H1 (cell line): ENCODE measurements around the gene CDC42SE2. TPM values are rescaled to one million over a fixed set of nuclear protein-coding genes. Genes with fewer than 3 reads are reported as not detected.

Experiments
- CTCF ChIA-PET: fragments of 300-600 bp; sonication (Branson Sonifier 250); formaldehyde crosslinking; loops from one replicate; lab custom pipeline; 2021; ENCODE audit not compliant: partially characterized antibody; lab: Charles Lee
- POLR2A ChIA-PET: fragments of 300-600 bp; sonication (Branson Sonifier 250); formaldehyde crosslinking; loops from one replicate; lab custom pipeline; 2021; ENCODE audit warnings: inconsistent platforms; ENCODE audit not compliant: partially characterized antibody; lab: Charles Lee
- DNase-seq, 2 experiments: peaks; one replicate each; pipeline versions ENCODE4 v3.0.0 to v3.0.0-alpha.2; 2010 to 2022; ENCODE audit warnings: low spot score in 2 of 2, low read depth in 1 of 2, mixed read lengths in 1 of 2
- FAIRE-seq: peaks from 2 replicates; lab custom pipeline; 2011; peaks lifted over from hg19 to GRCh38; lab: Jason Lieb, UNC
- H2AFZ ChIP-seq: 2 replicates; pipeline ENCODE4 v1.8.1; 2012; ENCODE audit warnings: low read length, inconsistent platforms
- H2AK5ac ChIP-seq: 2 replicates; pipeline ENCODE4 v1.6.1; 2013; ENCODE audit warnings: low read depth, low read length
- H2BK120ac ChIP-seq: replicated peaks from 2 replicates; pipeline ENCODE3; 2013; ENCODE audit warnings: low read depth, low read length, inconsistent platforms
- H2BK12ac ChIP-seq: 2 replicates; pipeline ENCODE4 v1.6.1; 2013; ENCODE audit warnings: low read depth, low read length
- H2BK15ac ChIP-seq: 2 replicates; pipeline ENCODE4 v1.6.1; 2013; ENCODE audit warnings: low read length
- H2BK20ac ChIP-seq: 2 replicates; pipeline ENCODE4 v1.6.1; 2013; ENCODE audit warnings: low read length
- H2BK5ac ChIP-seq: 2 replicates; pipeline ENCODE4 v1.6.1; 2013; ENCODE audit warnings: low read depth, low read length
- H3K14ac ChIP-seq: 2 replicates; pipeline ENCODE4 v1.6.1; 2013; ENCODE audit warnings: inconsistent platforms; ENCODE audit not compliant: insufficient read length
- H3K18ac ChIP-seq: 2 replicates; pipeline ENCODE4 v1.6.1; 2013; ENCODE audit warnings: low read length; ENCODE audit errors: extremely low read depth
- H3K23ac ChIP-seq: 2 replicates; pipeline ENCODE4 v1.6.1; 2013; ENCODE audit warnings: inconsistent platforms; ENCODE audit not compliant: insufficient read length
- H3K23me2 ChIP-seq: 2 replicates; pipeline ENCODE4 v1.6.1; 2013; ENCODE audit warnings: low read depth, low read length
- H3K27ac ChIP-seq: 2 replicates; pipeline ENCODE4 v1.6.1; 2011; ENCODE audit warnings: low read depth, low read length, inconsistent platforms
- H3K27me3 ChIP-seq, 4 experiments: replicated peaks in 1 of 4; 1 replicate in 1 of 4; 2 replicates in 3 of 4; pipeline versions ENCODE4 v1.6.1 to v1.8.1; 2011 to 2013; ENCODE audit warnings: low read length in 3 of 4, mild to moderate bottlenecking in 3 of 4, inconsistent platforms in 2 of 4, mixed read lengths in 2 of 4, moderate library complexity in 1 of 4; ENCODE audit not compliant: control insufficient read depth in 3 of 4, insufficient read depth in 3 of 4; ENCODE audit errors: extremely low read depth in 1 of 4
- H3K36me3 ChIP-seq, 4 experiments: 2 replicates each; pipeline versions ENCODE4 v1.6.1 to v1.8.1; 2011 to 2013; ENCODE audit warnings: mild to moderate bottlenecking in 4 of 4, low read length in 3 of 4, moderate library complexity in 2 of 4, control low read depth in 1 of 4, inconsistent platforms in 1 of 4; ENCODE audit not compliant: insufficient read depth in 4 of 4, control insufficient read depth in 2 of 4
- H3K4ac ChIP-seq: replicated peaks from 2 replicates; pipeline ENCODE3; 2013; ENCODE audit warnings: low read length, low read depth, mixed read lengths, inconsistent platforms; ENCODE audit not compliant: insufficient read length
- H3K4me1 ChIP-seq, 4 experiments: replicated peaks in 1 of 4; 1 replicate in 1 of 4; 2 replicates in 3 of 4; pipeline versions ENCODE4 v1.6.1 to v1.8.1; 2011 to 2013; ENCODE audit warnings: low read length in 3 of 4, inconsistent platforms in 2 of 4, mixed read lengths in 1 of 4; ENCODE audit not compliant: insufficient read depth in 4 of 4, control insufficient read depth in 3 of 4
- H3K4me2 ChIP-seq, 2 experiments: 2 replicates each; pipeline versions ENCODE4 v1.6.1 to v1.8.1; 2011 to 2013; ENCODE audit warnings: low read depth in 2 of 2, low read length in 2 of 2, control low read depth in 1 of 2, inconsistent platforms in 1 of 2, mild to moderate bottlenecking in 1 of 2; ENCODE audit not compliant: insufficient read depth in 1 of 2
- H3K4me3 ChIP-seq, 4 experiments: fragments of 200-600, 300-600 bp in 1 of 4; sonication (generic), shearing (Covaris generic), sonication (Bioruptor Twin) in 1 of 4; 2 replicates each; pipeline versions ENCODE4 v1.5.1 to v1.8.1; 2011 to 2016; ENCODE audit warnings: low read length in 4 of 4, low read depth in 3 of 4, control low read depth in 2 of 4, inconsistent platforms in 2 of 4, mild to moderate bottlenecking in 2 of 4, mixed read lengths in 1 of 4, moderate library complexity in 1 of 4; ENCODE audit not compliant: insufficient read depth in 2 of 4; ENCODE audit errors: extremely low read depth in 1 of 4
- H3K56ac ChIP-seq: replicated peaks from 2 replicates; pipeline ENCODE3; 2013; ENCODE audit warnings: low read depth, mild to moderate bottlenecking, mixed read lengths, low read length, inconsistent platforms; ENCODE audit not compliant: insufficient read length
- H3K79me1 ChIP-seq: 2 replicates; pipeline ENCODE4 v1.6.1; 2013; ENCODE audit warnings: low read depth, low read length, control low read depth
- H3K79me2 ChIP-seq, 2 experiments: 2 replicates each; pipeline versions ENCODE4 v1.6.1 to v1.8.1; 2012 to 2013; ENCODE audit warnings: low read length in 2 of 2, mild to moderate bottlenecking in 2 of 2, inconsistent platforms in 1 of 2; ENCODE audit not compliant: insufficient read depth in 2 of 2, control insufficient read depth in 1 of 2
- H3K9ac ChIP-seq, 4 experiments: replicated peaks in 1 of 4; 1 replicate in 1 of 4; 2 replicates in 3 of 4; pipeline versions ENCODE4 v1.6.1 to v1.8.1; 2011 to 2013; ENCODE audit warnings: low read depth in 3 of 4, low read length in 3 of 4, control low read depth in 2 of 4, mild to moderate bottlenecking in 2 of 4, moderate library complexity in 2 of 4, inconsistent platforms in 1 of 4; ENCODE audit errors: extremely low read depth in 1 of 4
- H3K9me3 ChIP-seq, 2 experiments: 2 replicates each; pipeline versions ENCODE4 v1.6.1 to v1.8.1; 2012 to 2013; ENCODE audit warnings: mild to moderate bottlenecking in 2 of 2, moderate library complexity in 2 of 2, control low read depth in 1 of 2, inconsistent platforms in 1 of 2, low read depth in 1 of 2, low read length in 1 of 2, mixed read lengths in 1 of 2; ENCODE audit not compliant: insufficient read depth in 2 of 2
- H4K20me1 ChIP-seq, 2 experiments: replicated peaks in 1 of 2; 2 replicates each; pipeline versions ENCODE3 to v1.8.1; 2011 to 2013; ENCODE audit warnings: inconsistent platforms in 2 of 2, low read length in 2 of 2, mild to moderate bottlenecking in 1 of 2; ENCODE audit not compliant: insufficient read depth in 2 of 2, control insufficient read depth in 1 of 2
- H4K5ac ChIP-seq: 2 replicates; pipeline ENCODE4 v1.6.1; 2013; ENCODE audit warnings: low read length, low read depth, mixed read lengths, inconsistent platforms; ENCODE audit not compliant: insufficient read length
- H4K8ac ChIP-seq: 2 replicates; pipeline ENCODE4 v1.8.0; 2013; ENCODE audit warnings: mild to moderate bottlenecking, moderate library complexity, low read length, inconsistent platforms; ENCODE audit not compliant: insufficient read depth; ENCODE audit errors: extremely low read depth
- H4K91ac ChIP-seq: replicated peaks from 2 replicates; pipeline ENCODE3; 2013; ENCODE audit warnings: low read length, mixed read lengths, inconsistent platforms; ENCODE audit not compliant: insufficient read length
- BRCA1 ChIP-seq: IDR thresholded peaks from 2 replicates; pipeline ENCODE4 v1.6.1; 2012; ENCODE audit warnings: low read depth, low read length, improper control_type of control experiment
- POLR2A ChIP-seq, 2 experiments: IDR thresholded peaks; 1 replicate in 1 of 2; 2 replicates in 1 of 2; pipeline ENCODE4 v1.6.1; 2011; ENCODE audit warnings: low read depth in 2 of 2, low read length in 2 of 2, mild to moderate bottlenecking in 2 of 2; ENCODE audit errors: control extremely low read depth in 1 of 2
- WGBS, 2 experiments: shearing (Covaris generic) in 1 of 2; methylation state at CpG; one replicate each; pipeline versions ENCODE4 v1.1.6 to v1.1.7; 2013 to 2015; ENCODE audit warnings: low lambda C conversion rate in 2 of 2, mixed read lengths in 2 of 2, inconsistent platforms in 1 of 2, low coverage in 1 of 2, missing lambda C conversion rate in 1 of 2; ENCODE audit not compliant: insufficient replicate concordance in 2 of 2, insufficient coverage in 1 of 2, insufficient read length in 1 of 2; ENCODE audit errors: extremely low coverage in 1 of 2, missing lambda C conversion rate in 1 of 2; 5-methylcytosine and 5-hydroxymethylcytosine counted together
- polyA plus RNA-seq, 7 experiments: library from polyadenylated mRNA; depleted of rRNA in 3 of 7; stranded (reverse) in 5 of 7; unstranded in 2 of 7; fragments of >200 nt in 5 of 7; fragments of 200-250 nt in 2 of 7; gene quantifications; 1 replicate in 5 of 7; 2 replicates in 1 of 7; 4 replicates in 1 of 7; pipeline versions ENCODE4 v1.2.1 to v1.2.3, GENCODE V29; 2011 to 2013; ENCODE audit warnings: missing spikeins in 2 of 7, mixed read lengths in 2 of 7
- total RNA-seq: library from RNA; stranded (reverse); fragmentation: NEBNext Ultra II Directional; extraction: Animal tissue kit (Norgen Biotek cat#: 25700); gene quantifications from 2 replicates; pipeline ENCODE4 v1.2.1, GENCODE V29; 2021

CDC42SE2 gene
- total and polyA plus RNA-seq, 2 of the 8 experiments (the other 6 are each of a cell fraction or from before 2014, with no cell fraction given) = 16.7 to 30.8 TPM

- DNase-seq = no peak
- Histone ChIP-seq H3K36me3 (no peaks in the 10 kb centered on the region), H4K20me1 (no peaks in the 10 kb centered on the region), H4K91ac (no peak overlapping the region), H2AFZ (no peak overlapping the region), H4K5ac (no peak overlapping the region), H2BK20ac (no peak overlapping the region), H3K18ac (no peak overlapping the region), H3K27me3 (no peaks in the 10 kb centered on the region), H3K9me3 (peaks cover 0 to 2% of the 10 kb centered on the region in 2 experiments; a peak in 1 of 4 replicates), H3K23ac (no peak overlapping the region), H2BK15ac (no peak overlapping the region), H4K8ac (no peak overlapping the region), H2BK12ac (no peak overlapping the region), H3K27ac (no peak overlapping the region), H3K79me2 (peaks cover 0 to 31% of the 10 kb centered on the region in 2 experiments; a peak in 3 of 4 replicates), H3K4me3 (no peak overlapping the region), H3K23me2 (no peaks in the 10 kb centered on the region), H2AK5ac (no peak overlapping the region), H3K14ac (no peak overlapping the region), H3K56ac (no peak overlapping the region), H3K4me1 (peaks cover 2 to 6% (median 3%) of the 10 kb centered on the region in 4 experiments; a peak in 5 of 7 replicates), H2BK120ac (no peak overlapping the region), H2BK5ac (no peak overlapping the region), H3K4me2 (no peak overlapping the region), H3K4ac (no peak overlapping the region), H3K79me1 (no peaks in the 10 kb centered on the region), H3K9ac (no peak overlapping the region)
- CTCF ChIA-PET = no interaction called here
- no peak for TF ChIP-seq BRCA1
- no peak for TF ChIP-seq POLR2A (IDR thresholded peaks at IDR 0.05; ENCODE audit: control extremely low read depth in 1 of 2, low read depth in 2 of 2, low read length in 2 of 2)
- 90% methylated on average over 2 of the region's 2 CpGs; no CpG with 5 or more reads in 1 of the 2 experiments for WGBS, 2 experiments
- FAIRE-seq = no peak
- POLR2A ChIA-PET = no interaction called here
Observed at GRCh38 chr5:131316822-131317221, 53.0 kb downstream of the CDC42SE2 start.
